K562 (cell line): ENCODE measurements around the gene HMOX1. TPM values are rescaled to one million over a fixed set of nuclear protein-coding genes. Genes with fewer than 3 reads are reported as not detected.
A peak's percentile ranks its signal among the peaks of the same experiment; 100 is the strongest.

Source experiments
- ATAC-seq: fragments of 200-7000 bp; cut with Tn5 transposase; 3 replicates; pipeline ENCODE4 v1.9.1; 2020; ENCODE audit warnings: moderate library complexity
- BruUV-seq: library from RNA; stranded (reverse); fragments of 400-500 nt; replicated peaks from 2 replicates; lab custom pipeline; 2021; lab: Mats Ljungman, UMichigan
- CTCF ChIA-PET: fragments of 300-600 bp; formaldehyde crosslinking; extraction: SDS; loops from one replicate; lab custom pipeline; 2021; ENCODE audit warnings: low intra/inter-chr PET ratio; lab: Yijun Ruan, JAX
- POLR2A ChIA-PET: fragments of 300-600, 350-650 bp; sonication (Branson Sonifier 250); formaldehyde crosslinking; extraction: SDS; loops from one replicate; lab custom pipeline; 2021; ENCODE audit warnings: antibody characterized with exemption, inconsistent platforms; lab: Yijun Ruan, JAX
- DNase-seq, 4 experiments: peaks; one replicate each; pipeline versions ENCODE4 v3.0.0 to v3.0.0-alpha.2; 2011 to 2018; ENCODE audit warnings: low spot score in 3 of 4, mixed read lengths in 3 of 4; ENCODE audit errors: extremely low read depth in 1 of 4
- FAIRE-seq: peaks from 2 replicates; lab custom pipeline; 2011; peaks lifted over from hg19 to GRCh38; lab: Jason Lieb, UNC
- H2AFZ ChIP-seq: 2 replicates; pipeline ENCODE4 v1.6.0; 2011; ENCODE audit warnings: low read depth, low read length, control low read depth, inconsistent platforms
- H3K27ac ChIP-seq: fragments of 200-600 bp; 3 replicates; pipeline ENCODE4 v1.8.0; 2011; ENCODE audit warnings: low read depth, mild to moderate bottlenecking, control low read depth, inconsistent platforms, low read length, moderate library complexity, mixed read lengths; ENCODE audit errors: extremely low read depth
- H3K27me3 ChIP-seq, 2 experiments: fragments of 300-600 bp in 1 of 2; 2 replicates in 1 of 2; 3 replicates in 1 of 2; pipeline versions ENCODE4 v1.6.0 to v1.8.0; 2011; ENCODE audit warnings: inconsistent platforms in 2 of 2, low read length in 2 of 2, mild to moderate bottlenecking in 1 of 2, mixed read lengths in 1 of 2, moderate library complexity in 1 of 2; ENCODE audit not compliant: control insufficient read depth in 2 of 2, insufficient read depth in 2 of 2
- H3K36me3 ChIP-seq: fragments of 300-600 bp; 3 replicates; pipeline ENCODE4 v1.8.0; 2011; ENCODE audit warnings: mild to moderate bottlenecking, low read length, inconsistent platforms; ENCODE audit not compliant: control insufficient read depth, insufficient read depth
- H3K4me1 ChIP-seq, 2 experiments: fragments of 200-600 bp in 1 of 2; replicated peaks in 1 of 2; 2 replicates in 1 of 2; 3 replicates in 1 of 2; pipeline versions ENCODE4 v1.5.1 to v1.8.0; 2011; ENCODE audit warnings: inconsistent platforms in 2 of 2, low read length in 2 of 2, mild to moderate bottlenecking in 1 of 2, mixed read lengths in 1 of 2, moderate library complexity in 1 of 2; ENCODE audit not compliant: control insufficient read depth in 2 of 2, insufficient read depth in 2 of 2
- H3K4me2 ChIP-seq: 2 replicates; pipeline ENCODE4 v1.6.1; 2011; ENCODE audit warnings: low read length, control low read depth, inconsistent platforms, mixed read lengths; ENCODE audit not compliant: insufficient read depth
- H3K4me3 ChIP-seq: fragments of 200-600 bp; sonication (generic), shearing (Covaris generic); 2 replicates; pipeline ENCODE4 v1.5.1; 2016; ENCODE audit warnings: control low read depth, inconsistent platforms
- H3K79me2 ChIP-seq: fragments of 200-600 bp; 3 replicates; pipeline ENCODE4 v1.8.0; 2011; ENCODE audit warnings: low read length, inconsistent platforms; ENCODE audit not compliant: control insufficient read depth, insufficient read depth
- H3K9ac ChIP-seq, 2 experiments: 2 replicates each; pipeline versions ENCODE4 v1.6.0 to v1.6.1; 2011; ENCODE audit warnings: low read depth in 2 of 2, low read length in 2 of 2, control low read depth in 1 of 2, inconsistent platforms in 1 of 2, mild to moderate bottlenecking in 1 of 2, mixed read lengths in 1 of 2; ENCODE audit not compliant: insufficient read depth in 1 of 2
- H3K9me1 ChIP-seq: one replicate; pipeline ENCODE4 v1.6.0; 2011; ENCODE audit warnings: inconsistent platforms, mild to moderate bottlenecking, low read length, moderate library complexity; ENCODE audit not compliant: control insufficient read depth, insufficient read depth
- H3K9me3 ChIP-seq: replicated peaks from 2 replicates; pipeline ENCODE4 v1.5.1; 2011; ENCODE audit warnings: low read depth, low read length, inconsistent platforms; ENCODE audit not compliant: control insufficient read depth, insufficient read depth
- H4K20me1 ChIP-seq: replicated peaks from 2 replicates; pipeline ENCODE4 v1.6.1; 2011; ENCODE audit warnings: low read length, inconsistent platforms, mixed read lengths; ENCODE audit not compliant: control insufficient read depth, insufficient read depth
- ATF4 ChIP-seq: fragments of 450-650 bp; formaldehyde crosslinking; IDR thresholded peaks from 2 replicates; pipeline ENCODE4 v1.4.0; 2022; ENCODE audit warnings: mild to moderate bottlenecking, moderate library complexity
- CUX1 ChIP-seq: fragments of 200-800 bp; sonication (Bioruptor generic); IDR thresholded peaks from 2 replicates; pipeline ENCODE4 v1.6.1; 2016; ENCODE audit warnings: missing genetic modification characterization, missing compliant biosample characterization
- E2F4 ChIP-seq: sonication (generic); formaldehyde crosslinking; IDR thresholded peaks from 2 replicates; pipeline ENCODE4 v1.8.0; 2022; ENCODE audit warnings: mild to moderate bottlenecking, low read depth, missing genetic modification reagents
- GATAD2A ChIP-seq: fragments of 450-650 bp; IDR thresholded peaks from 2 replicates; pipeline ENCODE4 v1.6.1; 2017
- NBN ChIP-seq: fragments of 450-650 bp; IDR thresholded peaks from 2 replicates; pipeline ENCODE4 v1.6.1; 2016; ENCODE audit warnings: low read depth, mild to moderate bottlenecking
- RREB1 ChIP-seq: fragments of 250-450 bp; sonication (Bioruptor Pico); IDR thresholded peaks from 2 replicates; pipeline ENCODE4 v1.4.0; 2020
- ZNF354B ChIP-seq: fragments of 250-450 bp; sonication (Bioruptor Pico); IDR thresholded peaks from 2 replicates; pipeline ENCODE4 v1.4.0; 2020
- WGBS: fragments of 100-300 bp; shearing (Covaris generic); methylation state at CpG from one replicate; pipeline ENCODE4 v1.1.6; 2016; ENCODE audit warnings: low coverage, mixed read lengths; ENCODE audit not compliant: insufficient coverage; ENCODE audit errors: missing lambda C conversion rate; 5-methylcytosine and 5-hydroxymethylcytosine counted together
- in situ Hi-C: fragments of 300-500 bp; cut with MboI; formaldehyde crosslinking; loops from 4 replicates; pipeline ENCODE4 v1.15.0; 2018; ENCODE audit warnings: inconsistent platforms, mixed read lengths
- intact Hi-C: fragments of 100-400 bp; cut with micrococcal nuclease; formaldehyde crosslinking; loops from 2 replicates; pipeline ENCODE4 v1.14.2; 2022
- polyA plus RNA-seq, 8 experiments: library from polyadenylated mRNA; depleted of rRNA in 4 of 8; stranded (reverse) in 5 of 8; unstranded in 3 of 8; fragments of >200 nt; fragmentation: Nextera tagmentation in 2 of 8; fragmentation: Illumina TruSeq in 1 of 8; extraction: Ambion mirVana in 2 of 8; extraction: Trizol in 1 of 8; gene quantifications; 2 replicates each; pipeline versions ENCODE4 v1.2.1 to v1.2.3, GENCODE V29; 2011 to 2014; ENCODE audit warnings: inconsistent platforms in 1 of 8, missing spikeins in 1 of 8
- total RNA-seq, 7 experiments: library from RNA; depleted of rRNA in 6 of 7; stranded (reverse); fragments of >200 nt in 6 of 7; fragmentation: Illumina TruSeq in 2 of 7; extraction: Trizol in 2 of 7; gene quantifications; 2 replicates each; pipeline versions ENCODE4 v1.2.1 to v1.2.3, GENCODE V29; 2011 to 2021; ENCODE audit warnings: low replicate concordance in 1 of 7

HMOX1 gene
- total and polyA plus RNA-seq, 9 of the 15 experiments (the other 6 are each of a cell fraction or from before 2014, with no cell fraction given): not detected

- H3K9me1 ChIP-seq: no peaks in the 10 kb centered on the region
- FAIRE-seq: peak; percentile 99
- in situ Hi-C loops: no loop called here
- peak overlapping the region; percentile 97 for H3K27ac ChIP-seq
- H3K9me3 ChIP-seq: no peaks in the 10 kb centered on the region
- WGBS: 5% methylated on average over 12 of the region's 17 CpGs
- no peaks in the 10 kb centered on the region for H4K20me1 ChIP-seq
- intact Hi-C loops: no loop called here
- peak; percentile 76 for ATAC-seq
- no peak overlapping the region; the same call in 1 of the 2 replicates for H3K4me3 ChIP-seq
- H3K79me2 ChIP-seq: no peaks in the 10 kb centered on the region
- DNase-seq: peak; percentile 85 to 95 (median 87)
- ChIA-PET POLR2A (interaction anchor here (0.6 to 1.2 kb wide), 5 partner anchors 22 to 160 kb away, joined by 3 read pairs; no protein-coding TSS in a partner anchor), CTCF (no interaction called here)
- peak overlapping the region; percentile 11 to 78; a peak in 3 of 4 replicates for H3K9ac ChIP-seq
- H2AFZ ChIP-seq: peak overlapping the region; percentile 94
- H3K36me3 ChIP-seq: no peaks in the 10 kb centered on the region
- H3K27me3 ChIP-seq: no peaks in the 10 kb centered on the region
- peaks cover 20 to 32% of the 10 kb centered on the region in 2 experiments for H3K4me1 ChIP-seq
- no TSS peak for BruUV-seq
- H3K4me2 ChIP-seq: peak overlapping the region; percentile 82
- TF ChIP-seq CUX1 (CRISPR knock-in tag) (0 out of 2 replicates have a peak, but pooled peaks have one; percentile 76), ZNF354B (CRISPR knock-in tag) (no peak), ATF4 (CRISPR knock-in tag) (peak; percentile 33; the same call in 1 of the 2 replicates), E2F4 (CRISPR knock-in tag) (no peak), RREB1 (peak; percentile 33; the same call in 1 of the 2 replicates), NBN (peak; percentile 90), GATAD2A (peak; percentile 69; the same call in 1 of the 2 replicates)
Observed at GRCh38 chr22:35376728-35377472, 4.0 kb upstream of the HMOX1 start.
